Ecto neural progenitor cell (in vitro differentiated cells): Measurements from ENCODE around the gene SPDYA.

Experiments used
- DNase-seq: peaks from one replicate; pipeline ENCODE4 v3.0.0-alpha.2; 2018; ENCODE audit warnings: low spot score

Gene SPDYA

DNA sequence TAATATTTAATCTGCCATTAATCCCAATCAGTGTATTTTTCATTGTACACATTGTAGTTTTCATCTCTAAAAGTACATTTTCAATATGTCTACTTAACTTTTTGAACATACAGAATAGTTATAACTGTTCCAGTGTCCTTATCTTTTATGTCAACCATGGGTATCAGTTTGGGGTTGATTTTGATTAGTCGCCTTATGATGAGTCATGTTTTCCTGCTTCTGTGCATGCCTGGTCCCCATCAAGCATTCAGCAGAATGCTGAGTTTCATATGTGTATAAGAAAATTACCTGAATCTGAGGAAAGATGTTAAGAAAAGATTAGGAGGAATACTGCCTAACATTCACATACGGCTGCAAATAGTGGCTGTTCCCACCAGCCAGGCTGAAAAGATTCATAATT is 17.7 kb downstream of the SPDYA start:
- DNase-seq = no peak

DNA sequence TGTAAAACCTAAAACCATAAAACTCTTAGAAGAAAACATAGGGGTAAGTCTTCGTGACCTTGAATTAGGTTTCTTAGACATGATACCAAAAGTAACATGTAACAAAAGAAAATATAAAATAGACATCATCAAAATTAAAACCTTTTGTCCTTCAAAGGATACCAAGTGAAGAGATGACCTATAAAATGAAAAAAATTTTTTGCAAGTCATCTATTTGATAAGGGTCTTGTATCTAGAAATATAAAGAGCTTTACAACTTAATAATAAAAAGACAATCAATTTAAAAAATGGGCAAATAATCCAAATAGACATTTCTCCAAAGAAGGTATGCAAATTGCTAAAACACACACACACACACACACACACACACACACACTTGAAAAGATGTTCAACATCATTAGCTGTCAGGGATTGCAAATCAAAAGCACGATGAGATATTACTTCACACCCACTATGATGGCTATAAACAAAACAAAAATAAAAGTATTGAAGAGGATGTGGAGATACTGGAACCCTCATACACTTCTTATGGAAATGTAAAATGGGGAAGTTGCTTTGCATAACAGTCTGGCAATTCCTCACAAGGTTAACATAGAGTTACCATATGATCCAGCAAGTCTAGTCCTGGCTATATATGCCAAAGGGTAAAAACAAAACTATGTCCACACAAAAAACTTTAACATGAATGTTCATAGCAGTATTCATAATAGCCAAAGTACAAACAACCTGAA is 23.3 kb downstream of the SPDYA start:
- no peak for DNase-seq

DNA sequence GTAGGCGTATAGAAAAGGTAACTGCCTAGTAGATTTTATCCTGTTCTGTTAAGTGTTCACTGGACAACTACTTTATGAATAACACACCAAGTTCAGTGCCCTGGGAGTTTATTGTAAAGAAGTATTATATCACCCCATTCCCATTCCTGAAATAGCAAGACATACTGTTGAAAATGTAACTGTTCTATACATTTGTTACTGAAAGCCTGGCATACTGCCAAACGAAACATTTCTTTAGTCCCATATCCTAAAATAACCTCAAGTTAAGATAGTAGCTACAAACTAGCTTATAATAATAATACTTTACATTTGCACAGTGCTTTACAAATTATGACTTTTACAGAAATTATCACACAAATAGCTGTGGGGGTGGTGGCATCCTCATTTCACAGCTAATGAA is 25.1 kb downstream of the SPDYA start:
- no peak for DNase-seq

DNA sequence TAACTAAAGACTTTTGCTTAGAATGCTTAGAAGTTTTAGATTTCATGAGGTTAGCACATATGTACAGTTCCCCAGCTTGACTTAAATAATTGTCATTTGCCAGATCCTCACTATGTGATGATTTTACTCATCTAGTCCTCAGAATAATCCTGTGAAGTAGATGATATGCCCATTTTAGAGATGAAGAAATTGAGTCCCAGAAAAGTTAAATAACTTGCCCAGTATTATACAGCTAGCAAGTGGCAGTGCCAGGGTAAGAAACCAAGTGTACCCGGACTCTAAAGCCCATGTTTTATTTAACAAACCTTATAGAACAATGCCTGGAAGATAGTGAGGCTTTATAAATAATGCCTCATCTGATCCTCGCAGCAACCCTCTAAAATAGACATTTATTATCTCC is 28.3 kb downstream of the SPDYA start:
- DNase-seq = no peak

DNA sequence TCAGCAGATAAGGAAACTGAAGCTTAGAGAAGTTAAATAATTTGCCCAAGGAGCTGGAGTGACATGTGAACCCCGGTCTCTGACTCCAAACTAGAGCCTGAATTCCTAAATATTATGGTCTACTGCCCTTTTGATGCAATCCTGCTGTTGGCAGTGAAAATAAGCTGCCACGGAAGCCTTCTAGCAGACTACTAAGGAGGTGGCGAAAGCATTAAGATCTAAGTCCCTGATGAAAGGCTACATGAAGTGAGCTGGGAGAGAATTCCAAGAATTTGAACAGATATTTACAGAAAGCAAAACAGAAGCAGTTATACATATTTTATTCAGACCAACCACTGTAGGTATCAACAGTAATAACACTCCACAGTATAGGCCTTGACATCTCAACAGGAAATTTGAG is 31.4 kb downstream of the SPDYA start:
- DNase-seq = no peak

DNA sequence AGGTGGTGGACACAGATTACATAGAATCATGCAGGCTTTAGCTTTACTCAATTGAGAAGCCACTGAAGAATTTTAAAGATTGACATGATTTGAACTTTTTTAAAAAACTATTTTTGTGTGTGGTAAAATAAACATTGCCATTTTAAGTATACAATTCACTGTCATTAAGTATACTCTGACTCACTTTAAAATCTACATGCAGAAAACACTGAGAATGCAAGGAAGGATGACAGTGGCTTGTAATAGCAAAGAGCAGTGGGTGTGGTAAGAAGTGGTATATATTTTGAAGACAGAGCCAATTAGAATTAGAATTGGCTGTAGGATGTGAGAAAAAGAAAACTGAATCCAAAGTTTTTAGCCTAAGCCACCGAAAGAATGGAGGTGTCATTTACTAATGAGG is 44.6 kb downstream of the SPDYA start:
- no peak for DNase-seq

DNA sequence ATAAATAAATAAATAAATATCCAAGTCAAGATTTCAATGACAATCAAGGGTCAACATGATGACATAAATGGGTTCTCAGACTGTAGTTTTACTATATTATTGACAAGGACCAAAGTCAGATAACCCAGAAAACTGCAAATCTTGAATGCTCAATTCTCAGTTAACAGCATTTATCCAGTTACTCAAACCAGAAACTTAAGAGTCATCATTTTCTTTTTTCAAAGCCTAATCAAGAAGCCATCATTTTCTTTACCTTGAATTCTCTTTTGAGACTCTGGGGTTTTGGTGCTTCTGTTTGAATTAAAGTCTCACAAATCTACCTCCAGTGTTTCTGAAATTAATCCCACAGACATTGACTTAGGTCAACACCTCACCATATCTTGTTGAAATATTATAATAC is 45.3 kb downstream of the SPDYA start:
- no peak for DNase-seq

DNA sequence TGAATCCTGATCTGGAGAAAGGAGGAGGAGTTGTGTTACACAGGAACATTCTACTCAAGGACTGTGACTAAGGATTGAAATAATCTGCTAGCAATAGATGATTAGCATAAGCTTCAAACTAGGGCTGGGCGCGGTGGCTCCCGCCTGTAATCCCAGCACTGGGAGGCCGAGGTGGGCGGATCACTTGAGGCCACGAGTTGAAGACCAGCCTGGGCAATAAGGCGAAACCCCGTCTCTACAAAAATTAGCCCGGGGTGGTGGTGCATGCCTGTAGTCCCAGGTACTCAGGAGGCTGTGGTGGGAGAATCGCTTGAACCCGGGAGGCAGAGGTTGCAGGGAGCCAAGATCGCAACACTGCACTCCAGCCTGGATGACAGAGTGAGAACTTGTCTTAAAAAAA is 58.0 kb downstream of the SPDYA start:
- DNase-seq = no peak

DNA sequence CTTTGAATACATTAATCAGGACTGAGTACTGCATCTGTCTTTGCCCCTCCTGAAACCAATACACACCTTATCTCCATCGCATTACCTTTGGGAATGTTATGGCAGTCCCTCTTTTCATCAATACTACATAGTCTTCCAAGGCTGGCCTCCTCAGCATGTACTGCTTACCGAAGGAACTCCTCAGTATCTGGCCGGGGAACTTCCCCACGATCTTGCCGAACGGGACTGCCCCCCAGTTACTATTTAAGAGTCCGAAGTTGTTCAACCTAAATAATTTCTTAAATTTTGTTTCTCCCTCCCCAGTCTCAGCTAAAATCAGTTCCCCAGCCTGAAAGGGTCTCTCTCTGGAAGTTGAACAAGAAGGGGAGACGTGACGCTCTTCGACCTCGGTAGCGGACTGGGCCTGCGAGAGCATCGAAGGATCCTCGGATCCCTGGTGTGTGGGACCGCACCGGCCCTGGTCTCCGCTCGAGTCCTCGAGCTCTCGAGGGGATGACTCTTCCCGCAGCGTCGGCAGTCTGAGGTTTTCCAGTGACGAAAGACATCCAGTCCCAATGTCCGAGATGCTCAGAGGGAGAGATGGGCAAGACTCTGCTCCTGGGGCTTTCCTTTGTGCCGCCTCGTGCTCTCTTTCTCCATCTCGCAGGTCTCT is 59.0 kb downstream of the SPDYA start:
- no peak for DNase-seq

DNA sequence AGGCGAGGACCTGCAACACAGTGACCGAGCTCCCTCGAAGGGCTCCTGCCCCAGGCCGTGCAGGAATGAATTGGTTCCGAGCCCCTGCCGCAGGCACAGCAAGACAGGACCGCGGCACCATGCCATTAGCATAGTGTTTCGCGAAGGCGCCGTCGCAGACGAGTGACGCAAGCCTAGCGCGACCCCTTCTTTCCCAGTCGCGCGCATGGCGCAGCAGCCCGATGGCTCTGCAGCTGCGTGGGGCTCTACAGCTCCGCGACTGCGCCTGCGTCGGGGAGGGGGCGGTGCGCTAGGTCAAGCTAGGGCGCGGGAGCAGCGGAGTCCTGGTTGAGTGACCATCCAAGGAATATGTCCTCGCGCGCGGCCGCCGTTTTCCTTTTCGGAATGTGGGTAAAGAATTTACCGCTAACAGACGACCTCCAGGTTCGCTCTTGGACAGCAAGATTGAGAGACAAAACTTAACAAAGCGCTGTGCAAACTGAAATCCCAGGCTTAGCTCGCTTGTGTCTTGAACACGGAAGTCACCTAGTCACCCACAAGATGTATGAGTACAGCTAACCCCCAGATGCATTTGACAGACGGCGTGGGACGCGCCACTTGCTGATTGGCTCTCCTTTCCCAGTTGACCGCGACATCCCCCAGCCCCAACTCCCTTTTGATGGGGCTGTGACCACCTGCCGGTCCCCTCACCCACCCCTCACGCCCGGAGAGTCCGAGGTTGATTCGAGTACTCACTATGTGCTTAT is 59.7 kb downstream of the SPDYA start, which contains the start of gene TRMT61B:
Gene TRMT61B (minus strand): TSS at position 164 of the 746 bp plus-strand sequence. CDS start 32 bp downstream, at position 132.
- peak; percentile 98 for DNase-seq

DNA sequence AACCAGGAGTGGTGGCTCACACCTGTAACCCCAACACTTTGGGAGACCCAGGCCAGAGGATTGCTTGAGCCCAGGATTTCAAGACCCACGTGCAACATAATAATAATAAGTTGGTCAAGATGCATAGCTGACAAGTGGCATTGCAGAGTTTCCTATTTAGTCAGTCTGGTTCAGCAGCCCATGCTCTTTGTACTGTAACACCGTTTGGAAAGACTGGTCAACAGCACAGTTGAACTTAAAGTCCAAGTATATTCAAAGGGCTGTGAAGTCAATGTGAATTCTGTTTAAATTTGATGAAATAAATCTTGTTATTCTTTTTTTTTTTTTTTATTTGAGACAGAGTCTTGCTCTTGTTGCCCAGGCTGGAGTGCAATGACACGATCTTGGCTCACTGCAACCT is 61.0 kb downstream of the SPDYA start:
- DNase-seq = no peak

DNA sequence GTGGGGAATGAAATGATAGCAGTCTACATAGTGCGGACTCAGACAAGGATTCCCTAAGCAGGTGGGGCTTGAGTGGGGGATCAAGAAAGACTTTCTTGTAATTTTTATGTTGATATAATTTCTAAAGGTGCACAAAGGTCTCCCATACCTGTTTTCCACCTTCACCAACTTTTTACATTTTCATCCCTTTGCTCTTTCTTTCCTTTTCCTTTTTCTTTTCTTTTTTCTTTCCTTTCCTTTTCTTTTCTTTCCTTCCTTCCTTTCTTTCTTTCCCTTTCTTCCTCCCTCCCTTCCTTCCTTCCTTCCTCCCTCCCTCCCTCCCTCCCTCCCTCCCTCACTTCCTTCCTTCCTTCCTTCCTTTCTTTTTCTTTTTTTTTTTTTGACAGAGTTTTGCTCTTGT is 69.6 kb downstream of the SPDYA start:
- DNase-seq = no peak

DNA sequence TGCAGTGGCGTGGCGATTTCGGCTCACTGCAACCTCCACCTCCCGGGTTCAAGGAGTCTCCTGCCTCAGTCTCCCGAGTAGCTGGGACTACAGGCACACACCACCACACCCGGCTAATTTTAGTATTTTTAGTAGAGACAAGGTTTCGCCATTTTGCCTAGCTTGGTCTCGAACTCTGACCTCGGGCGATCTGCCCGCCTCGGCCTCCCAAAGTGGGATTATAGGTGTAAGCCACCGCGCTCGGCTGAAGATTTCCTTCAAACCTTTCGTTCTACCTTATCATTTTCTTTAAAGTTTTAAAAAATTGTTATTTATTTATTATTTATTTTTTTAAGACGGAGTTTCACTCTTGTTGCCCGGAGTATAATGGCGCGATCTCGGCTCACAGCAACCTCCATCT is 82.9 kb downstream of the SPDYA start:
- no peak for DNase-seq

DNA sequence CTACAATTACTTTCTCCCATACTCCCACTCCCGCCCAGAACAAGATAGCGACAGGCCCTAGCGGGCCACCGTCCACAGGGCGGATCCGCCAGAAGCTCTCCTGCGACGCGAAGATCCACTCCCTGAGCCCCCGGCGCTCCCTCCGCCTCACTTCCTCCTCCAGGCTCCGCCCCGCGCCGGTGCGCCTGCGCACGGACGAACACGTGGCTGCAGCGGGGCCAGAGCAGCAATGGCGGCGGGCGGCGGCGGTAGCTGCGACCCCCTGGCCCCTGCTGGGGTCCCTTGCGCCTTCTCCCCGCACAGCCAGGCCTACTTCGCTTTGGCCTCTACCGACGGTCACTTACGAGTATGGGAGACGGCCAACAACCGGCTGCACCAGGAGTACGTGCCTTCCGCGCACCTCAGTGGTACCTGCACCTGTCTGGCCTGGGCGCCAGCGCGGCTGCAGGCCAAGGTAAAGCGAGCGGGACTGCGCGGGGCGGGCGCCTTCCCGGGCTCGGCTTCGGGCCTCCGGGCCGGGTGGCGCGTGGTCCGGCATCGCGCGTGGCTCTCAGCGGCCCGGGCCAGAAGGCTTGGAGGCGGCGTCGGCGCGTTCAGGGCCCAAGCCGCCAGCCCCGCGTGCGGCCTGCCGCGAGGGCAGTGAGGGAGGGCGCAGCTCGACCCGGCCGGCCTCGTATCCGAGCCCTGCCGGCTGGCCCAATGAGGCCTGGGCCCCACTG is 84.0 kb downstream of the SPDYA start, which contains the start of gene WDR43:
Gene WDR43 (plus strand): TSS at position 198 of the 719 bp plus-strand sequence. CDS start 32 bp downstream, at position 230.
- peak; percentile 98 for DNase-seq

DNA sequence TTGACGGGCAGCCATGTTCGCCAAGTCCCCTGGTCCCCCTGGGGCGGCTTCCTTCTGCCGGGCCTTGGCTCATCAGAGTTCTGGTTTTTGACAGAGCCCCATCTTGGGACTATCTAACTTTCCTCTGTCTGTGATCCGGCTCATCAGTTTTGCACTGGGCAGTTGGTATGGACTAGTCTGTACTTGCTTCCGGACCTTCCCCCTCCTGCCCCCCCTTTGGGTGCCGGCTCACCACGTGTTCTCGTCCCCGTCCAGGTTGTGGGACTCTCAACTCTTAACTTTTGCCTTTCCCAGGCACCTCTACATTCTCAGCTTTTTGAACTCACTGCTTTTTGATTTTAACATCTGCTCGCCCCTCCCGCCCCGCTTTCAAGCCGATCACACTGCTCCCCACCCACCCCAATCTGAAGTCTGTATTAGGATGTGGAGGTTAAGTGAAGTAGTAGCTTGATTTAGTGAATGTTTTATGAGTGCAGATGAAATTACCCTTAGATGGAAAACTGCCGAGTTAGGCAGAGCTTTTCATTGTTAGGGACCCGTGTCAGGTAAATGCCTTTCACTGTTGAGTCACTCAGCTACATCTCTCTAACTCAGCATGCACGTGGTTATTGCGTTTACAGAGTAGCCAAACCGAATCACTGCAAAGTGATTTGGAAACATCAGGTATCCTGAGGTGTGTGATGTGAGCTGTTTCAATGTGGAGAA is 84.7 kb downstream of the SPDYA start:
- DNase-seq = peak; percentile 64

DNA sequence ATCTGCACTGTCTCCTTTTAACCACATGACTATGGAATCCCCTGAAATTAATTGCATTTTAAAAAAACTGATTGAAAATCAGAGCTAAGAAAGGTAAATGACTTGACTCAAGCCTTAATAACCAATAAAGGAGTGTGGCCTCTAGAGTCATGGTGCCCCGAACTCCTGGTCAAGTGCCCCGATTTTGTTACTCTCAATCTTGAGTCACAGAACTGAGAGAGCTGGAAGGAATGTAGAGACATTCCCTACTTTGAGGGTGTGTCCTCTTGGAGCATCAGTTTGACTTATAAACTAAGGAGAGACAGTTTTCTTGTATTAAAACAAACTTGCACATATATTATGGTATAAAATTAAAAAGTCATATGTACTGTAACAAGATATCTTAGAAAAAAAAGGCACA is 86.3 kb downstream of the SPDYA start:
- no peak for DNase-seq

DNA sequence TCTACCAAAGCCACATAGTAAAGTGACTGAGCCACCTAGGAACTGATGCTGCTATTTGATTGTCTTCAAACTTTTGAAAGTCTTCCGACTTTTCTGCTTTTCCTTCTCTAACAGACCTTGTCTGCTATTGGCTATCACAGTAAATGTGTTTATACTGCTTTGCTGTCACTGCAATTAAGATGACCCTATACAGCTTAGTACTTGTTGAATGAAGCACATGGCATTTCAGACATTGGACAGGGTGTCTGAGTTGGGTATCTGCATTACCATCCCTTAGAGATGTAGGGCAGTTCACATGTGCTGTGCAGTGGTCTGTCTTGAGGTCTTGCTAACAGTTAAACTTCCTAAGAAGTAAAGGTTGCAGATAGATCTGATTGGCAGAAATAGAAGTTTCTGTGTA is 87.4 kb downstream of the SPDYA start:
- DNase-seq = no peak
